Upper lobe of left lung (tissue), 6 donors: Measurements from ENCODE around the gene ZKSCAN2. TPM values are rescaled to one million over a fixed set of nuclear protein-coding genes. Genes with fewer than 3 reads are reported as not detected.

ENCODE experiments used
- ATAC-seq, 2 donors: fragments of 200-7000 bp; cut with Tn5 transposase; one replicate each; pipeline ENCODE4 v1.9.1; 2022; ENCODE audit warnings: mild to moderate bottlenecking in 2 of 2, moderate library complexity in 2 of 2; ENCODE audit not compliant: low FRiP score in 2 of 2
- DNase-seq, 2 donors: peaks; one replicate each; pipeline ENCODE4 v3.0.0-alpha.2; 2019 to 2020
- H3K27ac ChIP-seq, 4 donors: fragments of 200-600 bp; sonication (generic); one replicate each; pipeline ENCODE4 v1.5.1; 2016 to 2019
- H3K27me3 ChIP-seq, 4 donors: fragments of 200-600 bp; sonication (generic); one replicate each; pipeline ENCODE4 v1.5.1; 2017 to 2019
- H3K36me3 ChIP-seq, 4 donors: fragments of 200-600 bp; sonication (generic); one replicate each; pipeline ENCODE4 v1.5.1; 2016 to 2019
- H3K4me1 ChIP-seq, 4 donors: fragments of 200-600 bp; sonication (generic); one replicate each; pipeline ENCODE4 v1.5.1; 2018 to 2019
- H3K4me3 ChIP-seq, 4 donors: fragments of 200-600 bp; sonication (generic); one replicate each; pipeline ENCODE4 v1.5.1; 2017 to 2019; ENCODE audit warnings: mild to moderate bottlenecking in 2 of 4, moderate library complexity in 1 of 4
- H3K9me3 ChIP-seq, 4 donors: fragments of 200-600 bp; sonication (generic); one replicate each; pipeline ENCODE4 v1.5.1; 2018 to 2019
- CTCF ChIP-seq, 6 experiments: fragments of 450-650 bp in 4 of 6; fragments of 200-600 bp in 2 of 6; sonication (generic) in 2 of 6; IDR thresholded peaks; one replicate each; pipeline ENCODE4 v1.5.1; 2016 to 2019; ENCODE audit warnings: antibody characterized with exemption in 6 of 6
- EP300 ChIP-seq, 4 donors: sonication (generic); formaldehyde crosslinking; IDR thresholded peaks; one replicate each; pipeline ENCODE4 v1.5.1; 2017; ENCODE audit warnings: antibody characterized with exemption in 4 of 4, control low read depth in 2 of 4
- POLR2A ChIP-seq, 4 donors: fragments of 450-650 bp; IDR thresholded peaks; one replicate each; pipeline ENCODE4 v1.5.1; 2016 to 2017; ENCODE audit warnings: antibody characterized with exemption in 4 of 4, mild to moderate bottlenecking in 2 of 4
- POLR2AphosphoS5 ChIP-seq, 2 donors: sonication (generic); formaldehyde crosslinking; IDR thresholded peaks; one replicate each; pipeline ENCODE4 v1.5.1; 2017; ENCODE audit warnings: antibody characterized with exemption in 2 of 2
- WGBS, 2 donors: methylation state at CpG; one replicate each; pipeline ENCODE4 v1.1.5; 2017 to 2018; 5-methylcytosine and 5-hydroxymethylcytosine counted together
- total RNA-seq, 6 donors: library from RNA; depleted of rRNA in 4 of 6; stranded (reverse); fragments of >200 nt in 4 of 6; gene quantifications; one replicate each; pipeline versions ENCODE4 v1.1.0 to v1.2.1, GENCODE V29; 2016 to 2021
- donor health status: DM: no; HTN: no; CAD: no; lungs with moderate emphysema.
- donor health status: DM: no; HTN: yes; CAD: no; lungs with severe emphysema.

The ZKSCAN2 gene
- total RNA-seq, 6 donors from 2014 or later: 0.67 to 6.8 (median 4.5) TPM

GRCh38 chr16:25219070-25219737 is 38.4 kb downstream of the ZKSCAN2 start:
- 81 to 88% methylated on average over 3 of the region's 3 CpGs for WGBS, 2 donors
- Histone ChIP-seq H3K36me3 (no peaks in the 10 kb centered on the region), H3K27me3 (no peaks in the 10 kb centered on the region), H3K4me1 (no peaks in the 10 kb centered on the region), H3K4me3 (no peak overlapping the region), H3K27ac (no peak overlapping the region), H3K9me3 (no peaks in the 10 kb centered on the region)
- TF ChIP-seq CTCF (IDR thresholded peaks at IDR 0.05) (no peak), EP300 (IDR thresholded peaks at IDR 0.05) (no peak), POLR2AphosphoS5 (IDR thresholded peaks at IDR 0.05) (no peak), POLR2A (IDR thresholded peaks at IDR 0.05) (no peak)
- DNase-seq: no peak
- ATAC-seq: no peak

GRCh38 chr16:25217921-25218320 is 39.7 kb downstream of the ZKSCAN2 start:
- no peak overlapping the region for H3K4me3 ChIP-seq
- H3K9me3 ChIP-seq: no peaks in the 10 kb centered on the region
- no peaks in the 10 kb centered on the region for H3K4me1 ChIP-seq
- no peaks in the 10 kb centered on the region for H3K27me3 ChIP-seq
- 76 to 86% methylated on average over 4 of the region's 4 CpGs for WGBS, 2 donors
- TF ChIP-seq POLR2AphosphoS5 (IDR thresholded peaks at IDR 0.05) (no peak), POLR2A (IDR thresholded peaks at IDR 0.05) (no peak), CTCF (IDR thresholded peaks at IDR 0.05) (no peak), EP300 (IDR thresholded peaks at IDR 0.05) (no peak)
- ATAC-seq: no peak
- no peaks in the 10 kb centered on the region for H3K36me3 ChIP-seq
- no peak for DNase-seq
- no peak overlapping the region for H3K27ac ChIP-seq

GRCh38 chr16:25217112-25217511 is 40.5 kb downstream of the ZKSCAN2 start:
- no peaks in the 10 kb centered on the region for H3K9me3 ChIP-seq
- H3K36me3 ChIP-seq: no peaks in the 10 kb centered on the region
- no peaks in the 10 kb centered on the region for H3K27me3 ChIP-seq
- WGBS, 2 donors: 82 to 92% methylated on average over 15 of the region's 17 CpGs
- no peak overlapping the region for H3K27ac ChIP-seq
- no peak overlapping the region for H3K4me3 ChIP-seq
- DNase-seq (peak in 1 of 2 donors; percentile 42), ATAC-seq (no peak)
- H3K4me1 ChIP-seq: no peaks in the 10 kb centered on the region
- TF ChIP-seq POLR2AphosphoS5 (IDR thresholded peaks at IDR 0.05) (no peak), CTCF (IDR thresholded peaks at IDR 0.05) (no peak), POLR2A (IDR thresholded peaks at IDR 0.05) (no peak), EP300 (IDR thresholded peaks at IDR 0.05) (no peak)

GRCh38 chr16:25213709-25214397 is 43.8 kb downstream of the ZKSCAN2 start:
- H3K4me1 ChIP-seq: no peaks in the 10 kb centered on the region
- H3K9me3 ChIP-seq: no peaks in the 10 kb centered on the region
- H3K27ac ChIP-seq: no peak overlapping the region
- 49 to 56% methylated on average over 6 of the region's 6 CpGs for WGBS, 2 donors
- no peaks in the 10 kb centered on the region for H3K36me3 ChIP-seq
- ATAC-seq (no peak), DNase-seq (no peak)
- TF ChIP-seq CTCF (IDR thresholded peaks at IDR 0.05) (no peak), EP300 (IDR thresholded peaks at IDR 0.05) (no peak), POLR2AphosphoS5 (IDR thresholded peaks at IDR 0.05) (no peak), POLR2A (IDR thresholded peaks at IDR 0.05) (no peak)
- no peaks in the 10 kb centered on the region for H3K27me3 ChIP-seq
- H3K4me3 ChIP-seq: no peak overlapping the region
